H9 (cell line): ENCODE results near the gene PIGL. TPM values are rescaled to one million over a fixed set of nuclear protein-coding genes. Genes with fewer than 3 reads are reported as not detected.
A peak's percentile ranks its signal among the peaks of the same experiment; 100 is the strongest.

Experiments
- DNase-seq: peaks from one replicate; pipeline ENCODE4 v3.0.0-alpha.2; 2017
- H2AFZ ChIP-seq: one replicate; pipeline ENCODE4 v1.6.1; 2013; ENCODE audit warnings: mild to moderate bottlenecking, low read length, control low read depth, moderate library complexity
- H2AK5ac ChIP-seq: 2 replicates; pipeline ENCODE4 v1.6.1; 2013; ENCODE audit warnings: low read length, control low read depth, mixed read lengths; ENCODE audit not compliant: insufficient read length
- H2BK120ac ChIP-seq: one replicate; pipeline ENCODE4 v1.6.1; 2013; ENCODE audit warnings: low read depth, mild to moderate bottlenecking, low read length, control low read depth, inconsistent platforms; ENCODE audit not compliant: poor library complexity, severe bottlenecking
- H2BK12ac ChIP-seq: 2 replicates; pipeline ENCODE4 v1.6.1; 2013; ENCODE audit warnings: low read length, control low read depth, mixed read lengths, low read depth; ENCODE audit not compliant: insufficient read length
- H2BK15ac ChIP-seq: 2 replicates; pipeline ENCODE4 v1.6.1; 2013; ENCODE audit warnings: low read depth, low read length, control low read depth
- H2BK20ac ChIP-seq: one replicate; pipeline ENCODE4 v1.6.1; 2013; ENCODE audit warnings: low read depth, mild to moderate bottlenecking, low read length, control low read depth, inconsistent platforms; ENCODE audit not compliant: poor library complexity, severe bottlenecking
- H2BK5ac ChIP-seq: 2 replicates; pipeline ENCODE4 v1.6.1; 2013; ENCODE audit warnings: low read length, control low read depth, mixed read lengths; ENCODE audit not compliant: insufficient read length
- H3K14ac ChIP-seq: 2 replicates; pipeline ENCODE4 v1.6.1; 2013; ENCODE audit warnings: low read length, control low read depth; ENCODE audit not compliant: insufficient read depth
- H3K18ac ChIP-seq: 2 replicates; pipeline ENCODE4 v1.6.1; 2013; ENCODE audit warnings: low read depth, mild to moderate bottlenecking, mixed read lengths, low read length, control low read depth; ENCODE audit not compliant: insufficient read length
- H3K23ac ChIP-seq: 2 replicates; pipeline ENCODE4 v1.6.1; 2013; ENCODE audit warnings: low read length, control low read depth, mixed read lengths, low read depth; ENCODE audit not compliant: insufficient read length
- H3K23me2 ChIP-seq: 2 replicates; pipeline ENCODE4 v1.6.1; 2013; ENCODE audit warnings: low read depth, mild to moderate bottlenecking, mixed read lengths, low read length, control low read depth; ENCODE audit not compliant: insufficient read length, poor library complexity, severe bottlenecking
- H3K27ac ChIP-seq: 2 replicates; pipeline ENCODE4 v1.5.1; 2013; ENCODE audit warnings: low read length, control low read depth, mixed read lengths, low read depth; ENCODE audit not compliant: insufficient read length
- H3K27me3 ChIP-seq: 2 replicates; pipeline ENCODE4 v1.6.1; 2013; ENCODE audit warnings: low read length, control low read depth, inconsistent platforms; ENCODE audit not compliant: insufficient read depth
- H3K4ac ChIP-seq: 2 replicates; pipeline ENCODE4 v1.6.1; 2013; ENCODE audit warnings: low read depth, mild to moderate bottlenecking, control low read depth, inconsistent platforms, low read length, moderate library complexity
- H3K4me1 ChIP-seq: 2 replicates; pipeline ENCODE4 v1.6.1; 2013; ENCODE audit warnings: low read length, control low read depth, inconsistent platforms; ENCODE audit not compliant: insufficient read depth
- H3K4me2 ChIP-seq: 2 replicates; pipeline ENCODE4 v1.6.1; 2013; ENCODE audit warnings: low read length, control low read depth, mixed read lengths; ENCODE audit not compliant: insufficient read length, insufficient read depth
- H3K56ac ChIP-seq: 2 replicates; pipeline ENCODE4 v1.6.1; 2013; ENCODE audit warnings: low read depth, mild to moderate bottlenecking, mixed read lengths, low read length, control low read depth; ENCODE audit not compliant: insufficient read length
- H3K79me1 ChIP-seq: 2 replicates; pipeline ENCODE4 v1.6.1; 2013; ENCODE audit warnings: low read depth, mild to moderate bottlenecking, moderate library complexity, low read length, control low read depth, inconsistent platforms; ENCODE audit not compliant: insufficient read depth, poor library complexity, severe bottlenecking
- H3K79me2 ChIP-seq: 2 replicates; pipeline ENCODE4 v1.6.1; 2013; ENCODE audit warnings: low read length, control low read depth, inconsistent platforms; ENCODE audit not compliant: insufficient read depth
- H3K9ac ChIP-seq: 2 replicates; pipeline ENCODE4 v1.6.1; 2013; ENCODE audit warnings: low read length, control low read depth, mixed read lengths; ENCODE audit not compliant: insufficient read length; ENCODE audit errors: extremely low read depth
- H3K9me3 ChIP-seq: one replicate; pipeline ENCODE4 v1.6.1; 2013; ENCODE audit warnings: low read depth, low read length, inconsistent platforms; ENCODE audit not compliant: control insufficient read depth
- H3T11ph ChIP-seq: one replicate; pipeline ENCODE4 v1.6.1; 2013; ENCODE audit warnings: mild to moderate bottlenecking, low read length, control low read depth, inconsistent platforms
- H4K20me1 ChIP-seq: one replicate; pipeline ENCODE4 v1.6.1; 2013; ENCODE audit not compliant: control insufficient read depth, insufficient read length, insufficient read depth
- H4K5ac ChIP-seq: 2 replicates; pipeline ENCODE4 v1.6.1; 2013; ENCODE audit warnings: low read depth, mild to moderate bottlenecking, mixed read lengths, low read length, control low read depth; ENCODE audit not compliant: insufficient read length
- H4K8ac ChIP-seq: replicated peaks from 2 replicates; pipeline ENCODE4 v1.6.1; 2013; ENCODE audit warnings: low read length, control low read depth, mixed read lengths, low read depth; ENCODE audit not compliant: insufficient read length
- H4K91ac ChIP-seq: 2 replicates; pipeline ENCODE4 v1.6.1; 2013; ENCODE audit warnings: low read depth, mild to moderate bottlenecking, moderate library complexity, mixed read lengths, low read length, control low read depth; ENCODE audit not compliant: insufficient read length
- H3K27ac Mint-ChIP-seq, 3 experiments: 2 replicates in 2 of 3; 3 replicates in 1 of 3; pipeline ENCODE4 v1.8.0; 2020 to 2021; ENCODE audit warnings: mixed read lengths in 3 of 3, mild to moderate bottlenecking in 1 of 3, moderate library complexity in 1 of 3
- H3K27me3 Mint-ChIP-seq: 2 replicates; pipeline ENCODE4 v1.8.0; 2021; ENCODE audit warnings: low read depth, mild to moderate bottlenecking, moderate library complexity, mixed read lengths
- H3K36me3 Mint-ChIP-seq, 3 experiments: 2 replicates in 2 of 3; 3 replicates in 1 of 3; pipeline ENCODE4 v1.8.0; 2020 to 2021; ENCODE audit warnings: low read depth in 3 of 3, mixed read lengths in 3 of 3; ENCODE audit not compliant: insufficient read depth in 1 of 3
- H3K4me1 Mint-ChIP-seq, 2 experiments: 2 replicates each; pipeline ENCODE4 v1.8.0; 2020; ENCODE audit warnings: mixed read lengths in 2 of 2
- H3K4me3 Mint-ChIP-seq, 2 experiments: 2 replicates in 1 of 2; 3 replicates in 1 of 2; pipeline ENCODE4 v1.8.0; 2020 to 2021; ENCODE audit warnings: mild to moderate bottlenecking in 2 of 2, mixed read lengths in 2 of 2, moderate library complexity in 1 of 2
- H3K9me3 Mint-ChIP-seq, 2 experiments: 2 replicates in 1 of 2; 3 replicates in 1 of 2; pipeline ENCODE4 v1.8.0; 2020; ENCODE audit warnings: mild to moderate bottlenecking in 2 of 2, mixed read lengths in 2 of 2, moderate library complexity in 1 of 2
- WGBS: extraction: QIAGEN DNeasy Blood & Tissue Kit; methylation state at CpG from one replicate; pipeline ENCODE4 v1.1.7; 2013; ENCODE audit warnings: missing lambda C conversion rate, low lambda C conversion rate, mixed read lengths; ENCODE audit not compliant: insufficient read length; ENCODE audit errors: extremely low coverage; 5-methylcytosine and 5-hydroxymethylcytosine counted together
- total RNA-seq: library from RNA; stranded (reverse); gene quantifications from 2 replicates; pipeline ENCODE4 v1.2.1, GENCODE V29; 2021
- TF ChIP-seq, protein P1 (sequence below): fragments of 200-600 bp; sonication (generic); conservative IDR thresholded peaks from 3 replicates; pipeline ENCODE4 v1.8.0; 2021; ENCODE audit warnings: antibody characterized with exemption, mild to moderate bottlenecking

Gene PIGL
- total RNA-seq, 1 experiment from 2014 or later = 21.6 TPM

DNA sequence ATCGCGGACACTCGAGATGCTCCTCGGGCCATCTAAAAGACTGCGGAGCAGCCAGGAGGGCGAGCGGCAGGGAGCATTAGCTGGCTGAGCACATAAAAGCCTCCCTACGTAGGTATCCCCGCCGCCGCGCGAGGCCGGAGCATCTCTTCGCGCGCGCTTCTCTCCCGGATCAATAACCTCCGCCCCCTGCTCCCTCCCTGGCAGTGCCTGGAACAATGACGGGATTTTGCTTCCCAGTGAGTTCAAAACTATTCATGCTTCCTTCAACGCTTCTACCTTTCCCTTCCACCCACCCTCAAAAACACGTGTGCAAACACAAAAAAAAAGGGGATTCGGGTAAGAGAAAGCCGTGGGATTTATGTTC is 135.3 kb downstream of the PIGL start:
- no CpG with 5 or more reads among the region's 25 CpGs for WGBS
- DNase-seq = peak; percentile 76
- H3K9ac ChIP-seq = peak overlapping the region; percentile 94

More for the DNA sequence above, 135.3 kb downstream of the PIGL start:
- H3K27me3 Mint-ChIP-seq = peaks cover 24% of the 10 kb centered on the region
- H4K5ac ChIP-seq = peak overlapping the region; percentile 14
- no peaks in the 10 kb centered on the region for H3K27me3 ChIP-seq
- peak overlapping the region; percentile 90 to 96 for H3K4me3 Mint-ChIP-seq
- no peak overlapping the region for H3K23ac ChIP-seq
- H3K4me1 ChIP-seq = no peaks in the 10 kb centered on the region
- H3T11ph ChIP-seq = no peak overlapping the region
- H3K9me3 Mint-ChIP-seq = no peaks in the 10 kb centered on the region
- no peak overlapping the region for H2AFZ ChIP-seq
- peaks cover 5% of the 10 kb centered on the region for H3K79me1 ChIP-seq
- H3K14ac ChIP-seq = peak overlapping the region; percentile 96; the same call in 1 of the 2 replicates
- TF ChIP-seq, protein P1, sequence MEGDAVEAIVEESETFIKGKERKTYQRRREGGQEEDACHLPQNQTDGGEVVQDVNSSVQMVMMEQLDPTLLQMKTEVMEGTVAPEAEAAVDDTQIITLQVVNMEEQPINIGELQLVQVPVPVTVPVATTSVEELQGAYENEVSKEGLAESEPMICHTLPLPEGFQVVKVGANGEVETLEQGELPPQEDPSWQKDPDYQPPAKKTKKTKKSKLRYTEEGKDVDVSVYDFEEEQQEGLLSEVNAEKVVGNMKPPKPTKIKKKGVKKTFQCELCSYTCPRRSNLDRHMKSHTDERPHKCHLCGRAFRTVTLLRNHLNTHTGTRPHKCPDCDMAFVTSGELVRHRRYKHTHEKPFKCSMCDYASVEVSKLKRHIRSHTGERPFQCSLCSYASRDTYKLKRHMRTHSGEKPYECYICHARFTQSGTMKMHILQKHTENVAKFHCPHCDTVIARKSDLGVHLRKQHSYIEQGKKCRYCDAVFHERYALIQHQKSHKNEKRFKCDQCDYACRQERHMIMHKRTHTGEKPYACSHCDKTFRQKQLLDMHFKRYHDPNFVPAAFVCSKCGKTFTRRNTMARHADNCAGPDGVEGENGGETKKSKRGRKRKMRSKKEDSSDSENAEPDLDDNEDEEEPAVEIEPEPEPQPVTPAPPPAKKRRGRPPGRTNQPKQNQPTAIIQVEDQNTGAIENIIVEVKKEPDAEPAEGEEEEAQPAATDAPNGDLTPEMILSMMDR = no peak
- H3K27ac ChIP-seq = no peak overlapping the region
- H3K9me3 ChIP-seq = no peaks in the 10 kb centered on the region
- H3K18ac ChIP-seq = peak overlapping the region; percentile 86
- peak overlapping the region; percentile 92 for H3K4me2 ChIP-seq
- H3K4ac ChIP-seq = peak overlapping the region; percentile 52; the same call in 1 of the 2 replicates
- no peak overlapping the region for H2BK5ac ChIP-seq
- no peak overlapping the region for H2BK20ac ChIP-seq
- H3K23me2 ChIP-seq = peaks cover 8% of the 10 kb centered on the region
- H4K8ac ChIP-seq = no peak overlapping the region
- H3K79me2 ChIP-seq = peaks cover 6% of the 10 kb centered on the region; the same call in 1 of the 2 replicates
- H2BK12ac ChIP-seq = no peak overlapping the region
- H2BK15ac ChIP-seq = no peak overlapping the region
- H4K91ac ChIP-seq = peak overlapping the region; percentile 74
- H3K56ac ChIP-seq = no peak overlapping the region
- H2AK5ac ChIP-seq = no peak overlapping the region
- peak overlapping the region; percentile 68 to 99 (median 99) for H3K27ac Mint-ChIP-seq
- H3K36me3 Mint-ChIP-seq = peaks cover 18 to 27% (median 21%) of the 10 kb centered on the region in 3 experiments
- H4K20me1 ChIP-seq = no peaks in the 10 kb centered on the region
- peaks cover 18 to 21% of the 10 kb centered on the region in 2 experiments for H3K4me1 Mint-ChIP-seq
- peak overlapping the region; percentile 65 for H2BK120ac ChIP-seq
